Measurements from ENCODE around the gene C9orf85.

DNA sequence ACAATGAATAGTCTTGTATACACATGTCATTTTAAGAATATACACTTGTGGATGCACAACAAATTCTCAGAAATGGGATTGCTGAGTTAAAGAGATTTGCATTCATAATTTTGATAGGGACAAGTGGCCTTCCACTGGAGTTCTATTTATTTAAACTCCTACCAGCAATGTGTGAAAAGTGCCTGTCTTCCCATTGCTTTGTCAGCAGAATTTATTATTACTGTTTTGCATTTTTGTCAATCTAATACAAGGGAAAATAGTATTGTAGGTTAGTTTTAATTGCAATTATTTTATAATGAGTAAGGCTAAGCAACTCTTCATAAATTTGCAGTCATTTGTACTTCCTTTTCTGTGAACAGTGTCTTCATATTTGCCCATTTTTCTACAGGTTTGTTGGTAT lies 94.0 kb downstream of the C9orf85 start:
- TF ChIP-seq POLR2AphosphoS5 (IDR thresholded peaks at IDR 0.05) (no peak), CTCF (IDR thresholded peaks at IDR 0.05) (no peak)
